Vein endothelial cell (primary cell): ENCODE measurements around the gene GDPD1. TPM values are rescaled to one million over a fixed set of nuclear protein-coding genes. Genes with fewer than 3 reads are reported as not detected.

Experiments
- small RNA-seq: library from RNA; depleted of rRNA; stranded (forward); fragments of <200 nt; gene quantifications from one replicate; pipeline ENCODE3, GENCODE V24; 2012
- total RNA-seq: library from RNA; depleted of rRNA; stranded (reverse); fragments of >200 nt; gene quantifications from 2 replicates; pipeline ENCODE4 v1.2.3, GENCODE V29; 2012

GDPD1 gene
- total RNA-seq, result 2.6 and 3.2 TPM in 2 replicates

DNA sequence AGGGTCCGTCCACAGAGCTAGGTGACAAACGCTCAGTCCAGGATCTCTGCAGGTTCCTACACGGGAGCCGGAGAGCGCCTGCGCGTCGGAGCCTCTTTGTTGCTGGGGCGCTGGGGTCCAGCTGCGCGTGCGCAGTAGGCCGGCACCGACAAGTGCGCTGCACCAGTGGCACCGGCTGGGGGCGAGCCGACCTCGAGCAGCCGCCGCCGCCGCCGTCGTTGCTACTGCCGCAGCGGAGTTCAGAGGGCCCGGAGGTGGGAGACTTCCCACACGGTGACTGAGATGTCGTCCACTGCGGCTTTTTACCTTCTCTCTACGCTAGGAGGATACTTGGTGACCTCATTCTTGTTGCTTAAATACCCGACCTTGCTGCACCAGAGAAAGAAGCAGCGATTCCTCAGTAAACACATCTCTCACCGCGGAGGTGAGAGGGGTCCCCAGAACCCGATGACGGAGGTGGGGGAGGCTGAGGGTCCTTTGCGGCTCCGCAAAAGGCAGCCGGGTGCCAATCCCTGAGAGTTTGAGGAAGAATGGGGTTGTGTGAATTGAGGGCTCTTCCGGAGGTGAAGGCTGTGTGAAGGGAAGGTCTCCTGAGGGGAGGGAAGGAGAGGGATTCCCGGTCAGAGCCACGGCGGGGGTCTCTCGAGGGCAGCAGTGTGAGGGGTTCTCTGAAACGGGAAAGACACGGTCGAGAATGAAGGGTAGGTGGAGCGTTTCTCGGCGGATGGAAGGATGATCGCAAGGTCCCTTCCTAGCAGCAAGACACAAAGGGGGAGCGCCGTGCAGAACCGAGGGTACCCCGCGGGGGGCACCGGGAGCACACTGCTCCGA lies at the start of gene GDPD1:
Gene GDPD1 (plus strand): TSS at position 184 of the 831 bp plus-strand sequence. CDS start 99 bp downstream, at position 283.

Small RNA genes within 50 kb of the gene (small RNA-seq; reads per million reads assigned to genes)
- gene RF00019 (not detected), gene SNRPGP17 (not detected)

Other genes with a start within 250 kb of the GDPD1 start
- 45.8 and 48.0 TPM in 2 replicates for gene TRIM37, start 113.6 kb upstream of the GDPD1 start, total RNA-seq
- 24.5 and 53.9 TPM in 2 replicates for gene SKA2, start 65.3 kb upstream of the GDPD1 start, total RNA-seq
- 14.7 and 24.6 TPM in 2 replicates for gene PRR11, start 64.8 kb upstream of the GDPD1 start, total RNA-seq
- gene SMG8, start 10.5 kb upstream of the GDPD1 start, total RNA-seq, result 23.5 and 27.4 TPM in 2 replicates
- gene YPEL2, start 111.1 kb downstream of the GDPD1 start, total RNA-seq, result 73.8 and 91.6 TPM in 2 replicates